HT1080 (cell line): ENCODE results near the gene CTBP2. TPM values are rescaled to one million over a fixed set of nuclear protein-coding genes. Genes with fewer than 3 reads are reported as not detected.

Source experiments
- DNase-seq: peaks from one replicate; pipeline ENCODE4 v3.0.0-alpha.2; 2015; ENCODE audit warnings: low read depth
- total RNA-seq: library from RNA; depleted of rRNA; stranded (reverse); fragments of >200 nt; shearing (Covaris generic); gene quantifications from 2 replicates; pipeline ENCODE4 v1.2.3, GENCODE V29; 2014

Gene CTBP2
- total RNA-seq, 1 experiment from 2014 or later, result 87.9 TPM

- no peak for DNase-seq
Observed at GRCh38 chr10:125125951-125126735, 34.2 kb downstream of the CTBP2 start.

GRCh38 chr10:125124907-125125306, 35.5 kb downstream of the CTBP2 start:
- DNase-seq, result no peak

GRCh38 chr10:125124115-125124487, 36.3 kb downstream of the CTBP2 start:
- DNase-seq, result no peak

- DNase-seq, result peak; percentile 92
Observed at GRCh38 chr10:125123476-125124114, 36.8 kb downstream of the CTBP2 start.

- no peak for DNase-seq
Observed at GRCh38 chr10:125122566-125122965, 37.8 kb downstream of the CTBP2 start.

- no peak for DNase-seq
Observed at GRCh38 chr10:125121003-125121402, 39.4 kb downstream of the CTBP2 start.

GRCh38 chr10:125120053-125120710, 40.2 kb downstream of the CTBP2 start:
- peak; percentile 20 for DNase-seq

- no peak for DNase-seq
Observed at GRCh38 chr10:125118701-125119100, 41.7 kb downstream of the CTBP2 start.

GRCh38 chr10:125118011-125118611, 42.3 kb downstream of the CTBP2 start:
- DNase-seq, result no peak

- no peak for DNase-seq
Observed at GRCh38 chr10:125116652-125117310, 43.6 kb downstream of the CTBP2 start.

GRCh38 chr10:125116041-125116649, 44.2 kb downstream of the CTBP2 start:
- no peak for DNase-seq

- no peak for DNase-seq
Observed at GRCh38 chr10:125115409-125115808, 45.0 kb downstream of the CTBP2 start.

GRCh38 chr10:125114761-125115391, 45.5 kb downstream of the CTBP2 start:
- no peak for DNase-seq

- no peak for DNase-seq
Observed at GRCh38 chr10:125113691-125114371, 46.5 kb downstream of the CTBP2 start.

- DNase-seq, result no peak
Observed at GRCh38 chr10:125112697-125113494, 47.5 kb downstream of the CTBP2 start.

- no peak for DNase-seq
Observed at GRCh38 chr10:125111118-125111727, 49.1 kb downstream of the CTBP2 start.

GRCh38 chr10:125107965-125108580, 52.3 kb downstream of the CTBP2 start:
- DNase-seq, result no peak
